GM12891 (cell line): ENCODE data around the gene RAD9A.

Experiments
- DNase-seq: peaks from one replicate; pipeline ENCODE4 v3.0.0; 2011; ENCODE audit warnings: low spot score; ENCODE audit not compliant: insufficient read length
- FAIRE-seq: peaks from 2 replicates; lab custom pipeline; 2011; peaks lifted over from hg19 to GRCh38; lab: Jason Lieb, UNC
- PAX5 ChIP-seq: IDR thresholded peaks from 2 replicates; pipeline ENCODE4 v1.6.1; 2011; ENCODE audit warnings: low read length, moderate library complexity, mild to moderate bottlenecking; ENCODE audit not compliant: insufficient read depth, severe bottlenecking
- POLR2A ChIP-seq: IDR thresholded peaks from 2 replicates; pipeline ENCODE4 v1.6.1; 2011; ENCODE audit warnings: low read depth, low read length, control low read depth
- POLR2AphosphoS5 ChIP-seq: IDR thresholded peaks from 2 replicates; pipeline ENCODE4 v1.6.1; 2011; ENCODE audit warnings: low read depth, low read length, control low read depth
- POU2F2 ChIP-seq: IDR thresholded peaks from 2 replicates; pipeline ENCODE4 v1.6.1; 2011; ENCODE audit warnings: low read depth, mild to moderate bottlenecking, control low read depth, low read length, moderate library complexity
- SPI1 ChIP-seq: IDR thresholded peaks from 2 replicates; pipeline ENCODE4 v1.6.1; 2011; ENCODE audit warnings: low read depth, low read length, control low read depth
- TAF1 ChIP-seq: IDR thresholded peaks from 2 replicates; pipeline ENCODE4 v1.6.1; 2011; ENCODE audit warnings: low read depth, low read length, control low read depth

RAD9A gene

GRCh38 chr11:67438158-67438902 lies 46.5 kb downstream of the RAD9A start:
- DNase-seq (peak; percentile 66), FAIRE-seq (no peak)
- TF ChIP-seq POU2F2 (0 out of 2 replicates have a peak, but pooled peaks have one; percentile 21), POLR2AphosphoS5 (peak; percentile 21; the same call in 1 of the 2 replicates), TAF1 (no peak)

GRCh38 chr11:67439321-67440228 lies 47.8 kb downstream of the RAD9A start:
- no peak for DNase-seq

GRCh38 chr11:67440229-67441097 lies 48.7 kb downstream of the RAD9A start:
- TF ChIP-seq PAX5 (no peak), POLR2A (no peak), POLR2AphosphoS5 (no peak; the same call in 1 of the 2 replicates), SPI1 (no peak), POU2F2 (0 out of 2 replicates have a peak, but pooled peaks have one; percentile 23), TAF1 (no peak)
- DNase-seq = no peak
- FAIRE-seq = peak; percentile 13

More at GRCh38 chr11:67439321-67440228, 47.8 kb downstream of the RAD9A start:
- no peak for TF ChIP-seq POU2F2
- no peak for TF ChIP-seq SPI1
- TF ChIP-seq POLR2A = no peak
- TF ChIP-seq PAX5 = no peak
- no peak for TF ChIP-seq TAF1
- no peak for TF ChIP-seq POLR2AphosphoS5
- FAIRE-seq = peak; percentile 93

- FAIRE-seq = peak; percentile 43
- TF ChIP-seq POU2F2 (no peak), TAF1 (no peak), POLR2AphosphoS5 (no peak), SPI1 (no peak), PAX5 (no peak), POLR2A (no peak; the same call in 1 of the 2 replicates)
- DNase-seq = no peak
Observed at GRCh38 chr11:67441098-67441563, 49.3 kb downstream of the RAD9A start.

GRCh38 chr11:67441731-67442351 lies 50.1 kb downstream of the RAD9A start:
- DNase-seq (no peak), FAIRE-seq (peak; percentile 71)
- TF ChIP-seq POLR2AphosphoS5 (0 out of 2 replicates have a peak, but pooled peaks have one; percentile 54), POLR2A (no peak)

- FAIRE-seq (no peak), DNase-seq (no peak)
- TF ChIP-seq POU2F2 (no peak), TAF1 (no peak), POLR2AphosphoS5 (no peak), SPI1 (no peak), POLR2A (no peak), PAX5 (no peak)
Observed at GRCh38 chr11:67442504-67443404, 51.0 kb downstream of the RAD9A start.

GRCh38 chr11:67445515-67445914 lies 53.7 kb downstream of the RAD9A start:
- TF ChIP-seq POU2F2 (no peak), TAF1 (no peak), POLR2AphosphoS5 (no peak), SPI1 (no peak), POLR2A (no peak), PAX5 (no peak)
- FAIRE-seq (no peak), DNase-seq (no peak)
